Activated T-cell treated with anti-CD3 and anti-CD28 coated beads for 48 hours (primary cell): ENCODE measurements around the gene PIAS1.
"Not testable (repeated sequence)": the region's sequence is repeated elsewhere in the genome, so short reads cannot be mapped to it uniquely, and the experiment has no call there.

Source experiments
- DNase-seq: peaks from one replicate; pipeline ENCODE4 v3.0.0-alpha.2; 2020; ENCODE audit warnings: low read depth

Gene PIAS1

DNA sequence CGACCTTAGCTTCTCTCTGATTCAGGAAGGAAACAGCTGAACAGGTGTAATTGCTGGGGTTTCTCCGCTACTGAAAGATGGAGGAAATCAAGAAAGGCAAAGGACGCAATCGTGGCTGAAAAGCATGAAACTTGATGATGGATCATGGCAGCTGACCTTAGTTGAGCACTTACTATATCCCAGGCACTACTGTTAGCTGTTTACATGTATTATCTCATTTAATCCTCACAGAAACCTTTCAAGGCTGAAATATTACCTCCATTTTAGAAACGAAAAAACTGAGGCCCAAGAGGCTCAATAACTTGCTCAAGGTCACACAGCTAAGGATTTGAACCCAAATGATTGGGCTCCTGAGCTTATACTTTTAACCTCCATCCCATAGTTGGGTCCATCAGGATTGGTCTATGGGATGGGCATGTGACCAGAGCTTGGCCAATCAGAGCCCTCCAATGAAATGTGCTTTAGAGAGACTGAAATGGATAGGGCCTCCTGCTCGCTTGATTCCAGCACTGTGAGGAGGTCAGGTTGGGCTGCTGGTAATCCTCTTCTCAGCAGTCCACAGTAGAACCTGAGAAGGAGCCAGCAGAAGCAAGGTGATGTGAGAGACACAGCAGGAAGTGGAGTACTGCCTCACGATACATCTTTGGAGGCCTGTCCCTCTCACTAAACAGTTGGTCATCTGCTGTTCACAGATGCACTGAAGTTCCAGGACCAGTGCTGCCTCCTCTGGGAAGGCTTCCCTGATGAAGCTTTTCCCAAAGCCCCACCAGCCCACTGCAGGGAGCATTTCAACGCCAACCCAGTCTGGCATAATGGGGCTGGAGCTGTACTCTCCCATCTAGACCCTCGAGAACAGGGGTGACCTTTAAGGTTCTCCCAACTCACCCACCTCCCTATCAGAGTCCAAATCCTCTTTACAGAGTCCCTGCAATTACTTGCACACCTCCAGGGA, 165.0 kb downstream of the PIAS1 start:
- DNase-seq, result no peak

DNA sequence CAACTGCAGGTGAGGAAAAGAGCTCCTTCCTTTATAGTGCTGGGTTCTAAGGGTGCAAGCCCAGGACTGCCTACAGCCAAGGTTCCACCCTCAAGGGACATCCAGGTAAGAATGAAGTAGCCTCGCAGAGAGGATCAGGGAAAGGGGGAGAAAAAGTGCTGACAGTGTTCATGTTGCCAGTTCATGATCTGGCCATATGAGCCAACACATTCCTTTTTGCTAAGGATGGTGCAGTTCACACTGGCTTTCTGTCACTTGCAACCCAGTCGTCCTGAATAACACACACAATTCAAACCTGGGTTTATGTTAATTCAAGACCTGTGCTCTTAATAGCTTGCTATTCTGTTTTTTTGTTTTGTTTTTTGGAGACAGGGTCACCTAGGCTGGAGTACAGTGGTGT, 166.4 kb downstream of the PIAS1 start:
- no peak for DNase-seq

DNA sequence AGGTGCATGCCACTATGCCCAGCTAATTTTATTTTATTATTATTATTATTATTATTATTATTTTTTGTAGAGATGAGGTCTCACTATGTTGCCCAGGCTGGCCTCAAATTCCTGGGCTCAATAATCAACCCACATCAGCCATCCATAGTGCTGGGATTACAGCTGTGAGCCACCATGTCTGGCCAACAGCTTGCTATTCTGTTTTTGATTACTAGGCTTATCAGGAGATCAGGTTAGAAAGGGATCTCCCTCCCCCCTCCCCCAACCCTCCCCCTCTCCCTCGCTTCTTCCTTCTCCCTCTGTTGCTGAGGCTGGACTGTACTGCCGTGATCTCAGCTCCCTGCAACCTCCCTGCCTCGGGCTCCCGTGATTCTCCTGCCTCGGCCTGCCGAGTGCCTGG, 166.9 kb downstream of the PIAS1 start:
- DNase-seq, result no peak

DNA sequence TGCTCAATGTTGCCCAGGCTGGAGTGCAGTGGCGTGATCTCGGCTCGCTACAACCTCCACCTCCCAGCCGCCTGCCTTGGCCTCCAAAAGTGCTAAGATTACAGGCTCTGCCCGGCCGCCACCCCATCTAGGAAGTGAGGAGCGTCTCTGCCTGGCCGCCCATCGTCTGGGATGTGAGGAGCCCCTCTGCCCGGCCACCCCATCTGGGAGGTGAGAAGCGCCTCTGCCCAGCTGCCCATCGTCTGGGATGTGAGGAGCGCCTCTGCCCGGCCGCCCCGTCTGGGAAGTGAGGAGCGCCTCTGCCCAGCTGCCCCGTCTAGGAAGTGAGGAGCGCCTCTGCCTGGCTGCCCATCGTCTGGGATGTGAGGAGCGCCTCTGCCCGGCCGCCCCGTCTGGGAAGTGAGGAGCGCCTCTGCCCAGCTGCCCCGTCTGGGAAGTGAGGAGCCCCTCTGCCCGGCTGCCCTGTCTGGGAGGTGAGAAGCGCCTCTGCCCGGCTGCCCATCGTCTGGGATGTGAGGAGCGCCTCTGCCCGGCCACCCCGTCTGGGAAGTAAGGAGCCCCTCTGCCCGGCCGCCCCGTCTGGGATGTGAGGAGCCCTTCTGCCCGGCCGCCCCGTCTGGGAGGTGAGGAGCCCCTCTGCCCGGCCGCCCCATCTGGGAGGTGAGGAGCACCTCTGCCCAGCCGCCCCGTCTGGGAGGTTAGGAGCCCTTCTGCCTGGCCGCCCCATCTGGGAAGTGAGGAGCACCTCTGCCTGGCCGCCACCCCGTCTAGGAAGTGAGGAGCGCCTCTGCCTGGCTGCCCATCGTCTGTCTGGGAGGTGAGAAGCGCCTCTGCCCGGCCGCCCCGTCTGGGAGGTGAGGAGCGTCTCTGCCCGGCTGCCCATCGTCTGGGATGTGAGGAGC, 167.7 kb downstream of the PIAS1 start:
- DNase-seq, result not testable (repeated sequence)

DNA sequence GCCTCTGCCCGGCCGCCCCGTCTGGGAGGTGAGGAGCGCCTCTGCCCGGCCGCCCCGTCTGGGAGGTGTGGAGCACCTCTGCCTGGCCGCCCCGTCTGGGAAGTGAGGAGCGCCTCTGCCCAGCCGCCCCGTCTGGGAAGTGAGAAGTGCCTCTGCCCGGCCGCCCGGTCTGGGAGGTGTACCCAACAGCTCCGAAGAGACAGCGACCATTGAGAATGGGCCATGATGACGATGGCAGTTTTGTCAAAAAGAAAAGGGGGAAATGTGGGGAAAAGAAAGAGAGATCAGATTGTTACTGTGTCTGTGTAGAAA, 168.3 kb downstream of the PIAS1 start:
- DNase-seq, result not testable (repeated sequence)

DNA sequence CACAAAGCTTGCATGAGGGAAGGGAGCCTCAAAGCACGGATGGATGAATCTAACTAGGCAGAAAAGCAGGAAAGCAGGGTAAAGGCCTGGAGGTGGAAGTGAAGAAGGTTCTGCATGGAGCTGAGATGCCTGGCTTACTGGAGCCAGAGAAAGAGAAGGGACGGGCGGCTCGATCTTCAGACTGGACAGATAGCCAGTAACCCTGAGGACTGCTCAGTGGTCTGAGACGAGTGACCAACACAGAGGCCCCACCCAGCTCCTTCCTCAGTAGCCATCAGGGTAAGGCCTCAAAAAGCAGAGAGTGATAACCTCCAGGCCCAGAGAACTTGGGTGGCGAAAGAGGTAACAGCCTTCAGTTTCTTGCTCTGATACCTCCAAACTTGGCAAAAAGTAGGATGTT, 169.1 kb downstream of the PIAS1 start:
- DNase-seq, result no peak

DNA sequence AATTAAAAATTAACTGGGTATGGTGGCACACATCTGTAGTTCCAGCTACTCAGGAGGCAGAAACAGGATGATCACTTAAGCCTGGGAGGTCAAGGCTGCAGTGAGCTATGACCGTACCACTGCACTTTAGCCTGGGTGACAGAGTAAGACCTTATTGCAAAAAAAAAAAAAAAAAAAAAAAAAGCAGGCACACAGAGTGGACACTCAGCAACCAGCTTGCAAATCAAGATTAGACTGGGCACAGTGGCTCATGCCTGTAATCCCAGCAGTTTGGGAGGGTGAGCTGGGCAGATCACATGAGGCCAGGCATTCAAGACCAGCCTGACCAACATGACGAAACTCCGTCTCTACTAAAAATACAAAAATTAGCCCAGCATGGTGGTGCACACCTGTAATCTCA, 170.0 kb downstream of the PIAS1 start:
- DNase-seq, result no peak

DNA sequence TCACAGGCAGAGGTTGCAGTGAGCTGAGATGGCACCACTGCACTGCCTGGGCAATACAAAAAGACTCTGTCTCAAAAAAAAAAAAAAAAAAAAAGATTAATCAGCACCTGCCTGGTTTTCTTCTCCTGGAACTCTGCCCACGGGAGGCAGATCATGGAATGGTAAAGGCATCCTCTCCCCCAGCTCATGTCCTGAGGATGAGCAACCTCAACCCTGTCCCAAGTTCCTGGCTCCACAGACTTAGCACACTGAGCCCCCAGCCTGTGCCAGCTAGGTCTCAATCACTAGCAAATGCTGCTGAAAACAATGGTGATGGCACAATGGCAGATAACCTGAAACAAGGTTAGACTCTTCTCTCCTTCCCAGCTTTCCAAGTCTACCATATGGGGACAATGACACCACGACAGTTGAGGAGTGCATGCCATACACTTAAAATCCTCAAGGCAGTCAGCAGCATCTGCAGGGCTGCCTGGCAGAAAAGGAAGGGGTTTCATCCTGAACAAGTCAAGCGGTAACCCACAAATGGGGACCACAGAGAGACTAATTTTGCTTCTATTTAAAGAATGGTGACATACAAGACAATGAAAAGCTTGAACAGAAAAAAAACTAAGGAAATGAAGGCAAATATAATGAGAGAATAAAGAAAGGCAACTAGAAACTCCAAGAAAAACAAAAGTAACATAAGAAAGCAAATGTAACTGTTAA, 170.6 kb downstream of the PIAS1 start:
- DNase-seq, result no peak

DNA sequence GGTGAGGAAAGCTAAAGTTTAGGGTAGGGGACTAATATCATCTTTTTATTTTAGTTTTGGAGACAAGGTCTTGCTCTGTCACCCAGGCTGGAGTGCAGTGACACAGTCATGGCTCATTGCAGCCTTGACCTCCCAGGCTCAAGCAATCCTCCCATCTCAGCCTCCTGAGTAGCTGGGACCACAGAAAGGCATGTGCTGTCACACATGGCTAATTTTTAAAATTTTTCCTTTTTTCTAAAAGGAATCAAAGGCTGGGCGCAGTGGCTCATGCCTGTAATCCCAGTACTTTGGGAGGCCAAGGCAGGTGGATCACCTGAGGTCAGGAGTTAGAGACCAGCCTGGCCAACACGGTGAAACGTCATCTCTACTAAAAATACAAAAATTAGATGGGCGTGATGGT, 171.3 kb downstream of the PIAS1 start:
- not testable (repeated sequence) for DNase-seq

DNA sequence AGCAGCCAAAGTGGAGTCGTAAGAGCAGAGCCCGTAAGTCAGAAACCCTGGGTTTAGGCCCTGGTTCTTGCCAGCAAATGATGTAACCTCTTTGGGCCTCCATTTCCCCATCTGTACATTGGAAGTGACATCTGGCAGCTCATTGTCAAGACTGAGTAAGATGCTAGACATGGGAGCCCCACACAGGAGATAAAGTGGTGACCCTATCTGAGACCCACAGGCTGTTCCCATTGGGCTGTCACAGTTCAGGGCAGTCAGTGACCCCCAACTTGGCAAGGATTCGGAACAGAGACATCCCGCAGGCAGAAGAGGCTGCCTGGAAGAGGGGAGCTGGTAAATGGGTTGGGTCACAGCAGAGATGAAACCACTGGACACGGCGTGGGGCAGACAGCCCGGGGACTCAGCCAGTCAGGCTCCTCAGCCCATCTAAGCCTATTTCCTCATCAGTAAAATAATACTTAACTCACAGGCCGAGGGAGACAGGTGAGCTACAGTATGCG, 173.6 kb downstream of the PIAS1 start:
- no peak for DNase-seq

DNA sequence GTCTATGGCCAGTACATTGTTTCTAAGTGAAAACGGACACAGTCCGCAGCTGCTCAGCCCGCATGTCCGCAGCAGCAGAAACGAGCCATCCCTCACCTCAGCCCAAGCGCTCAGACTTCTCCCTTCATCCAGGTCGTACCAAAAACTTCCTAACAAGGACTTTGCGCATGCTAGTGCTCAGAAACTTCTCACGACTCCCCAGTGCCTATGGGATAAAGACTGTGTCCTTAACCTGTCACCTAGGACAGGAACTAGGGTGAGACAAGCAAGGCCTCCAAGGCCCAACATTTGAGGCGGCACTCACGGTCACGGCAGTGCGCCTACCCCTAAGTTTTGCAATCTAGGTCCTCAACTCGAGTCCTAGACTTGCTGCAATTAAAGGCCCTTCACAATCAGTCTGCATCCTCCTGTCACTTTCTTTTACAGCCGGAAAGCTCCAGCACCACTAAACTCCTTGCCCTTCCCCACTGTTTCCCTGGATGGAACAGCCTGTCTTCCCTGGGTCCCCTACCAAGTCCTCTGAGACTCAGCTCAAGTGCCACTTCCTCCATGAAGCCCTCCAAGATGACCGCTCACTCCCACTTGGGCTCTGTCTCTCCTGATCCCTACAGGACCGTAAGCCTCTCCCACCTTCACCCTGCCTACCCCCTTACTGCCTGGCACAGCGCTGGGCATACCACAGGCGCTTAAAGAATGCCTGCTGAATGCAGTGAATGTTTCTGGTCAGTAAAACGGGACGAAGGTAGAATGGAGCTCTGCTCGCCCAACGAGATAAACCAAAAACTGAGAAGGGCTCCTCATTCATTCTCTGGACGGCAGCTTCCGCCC, 174.2 kb downstream of the PIAS1 start:
- no peak for DNase-seq

DNA sequence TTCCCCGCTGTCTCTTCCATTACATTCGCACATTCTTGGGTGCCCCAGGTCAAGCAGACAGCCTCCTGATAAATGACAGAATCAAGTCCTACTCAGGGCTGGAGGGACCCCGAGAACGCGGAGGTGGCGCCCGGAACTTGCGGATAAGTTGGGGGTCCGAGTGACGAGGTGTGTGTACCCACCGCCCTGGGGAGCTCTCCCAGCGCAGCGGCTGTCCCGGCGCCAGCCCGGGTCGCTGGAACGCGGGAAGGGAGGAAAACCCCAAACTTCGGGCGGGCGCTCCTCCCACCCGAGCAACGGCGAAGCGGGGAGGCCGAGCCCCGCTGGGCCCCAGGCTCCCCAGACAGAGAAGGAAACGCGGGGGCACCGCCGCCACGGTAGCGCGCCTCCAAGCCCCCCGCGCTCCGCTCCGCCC, 174.9 kb downstream of the PIAS1 start:
- DNase-seq, result no peak

DNA sequence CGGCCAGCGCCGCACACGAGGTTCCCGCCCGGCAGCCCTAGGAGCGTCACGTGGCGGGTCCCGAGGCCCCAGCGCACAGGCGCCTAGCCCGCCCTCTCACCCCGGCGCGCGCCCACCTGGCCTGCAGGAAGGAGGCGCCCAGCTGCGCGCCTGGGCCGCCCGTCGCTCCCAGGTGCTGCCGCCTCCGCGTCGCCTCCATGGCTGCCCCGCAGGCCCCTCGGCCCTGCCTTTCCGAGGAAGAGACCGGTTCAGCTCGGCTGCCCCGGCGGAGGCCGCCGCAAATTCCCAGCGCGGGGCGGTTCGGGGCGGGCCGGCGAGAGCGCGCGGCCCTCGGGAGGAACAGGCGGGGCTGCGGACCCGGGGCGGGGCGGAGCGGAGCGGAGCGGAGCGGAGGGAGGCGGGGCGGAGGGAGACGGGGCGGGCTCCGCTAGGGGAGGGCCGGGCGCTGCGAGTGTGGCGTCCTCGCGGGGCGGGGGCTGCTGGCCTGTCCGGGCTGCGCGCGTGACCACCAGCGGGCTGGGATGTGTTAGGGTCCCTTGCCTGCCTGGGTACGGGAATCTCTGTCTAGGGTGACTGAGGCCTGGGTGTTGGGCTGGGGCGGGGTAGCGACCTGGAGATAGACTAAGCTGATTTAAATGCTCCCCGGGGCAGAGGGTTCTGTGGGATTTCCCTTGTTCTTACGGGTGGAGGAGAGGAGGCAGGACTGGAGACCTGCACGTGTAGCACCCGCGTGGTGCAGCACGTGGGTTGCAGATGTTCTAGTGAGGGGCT, 175.5 kb downstream of the PIAS1 start, which contains the start of gene CLN6:
Gene CLN6, minus strand, starts transcription at position 343 of the 771 bp plus-strand sequence. Its CDS starts 144 bp downstream, at position 199.
- peak; percentile 81 for DNase-seq

DNA sequence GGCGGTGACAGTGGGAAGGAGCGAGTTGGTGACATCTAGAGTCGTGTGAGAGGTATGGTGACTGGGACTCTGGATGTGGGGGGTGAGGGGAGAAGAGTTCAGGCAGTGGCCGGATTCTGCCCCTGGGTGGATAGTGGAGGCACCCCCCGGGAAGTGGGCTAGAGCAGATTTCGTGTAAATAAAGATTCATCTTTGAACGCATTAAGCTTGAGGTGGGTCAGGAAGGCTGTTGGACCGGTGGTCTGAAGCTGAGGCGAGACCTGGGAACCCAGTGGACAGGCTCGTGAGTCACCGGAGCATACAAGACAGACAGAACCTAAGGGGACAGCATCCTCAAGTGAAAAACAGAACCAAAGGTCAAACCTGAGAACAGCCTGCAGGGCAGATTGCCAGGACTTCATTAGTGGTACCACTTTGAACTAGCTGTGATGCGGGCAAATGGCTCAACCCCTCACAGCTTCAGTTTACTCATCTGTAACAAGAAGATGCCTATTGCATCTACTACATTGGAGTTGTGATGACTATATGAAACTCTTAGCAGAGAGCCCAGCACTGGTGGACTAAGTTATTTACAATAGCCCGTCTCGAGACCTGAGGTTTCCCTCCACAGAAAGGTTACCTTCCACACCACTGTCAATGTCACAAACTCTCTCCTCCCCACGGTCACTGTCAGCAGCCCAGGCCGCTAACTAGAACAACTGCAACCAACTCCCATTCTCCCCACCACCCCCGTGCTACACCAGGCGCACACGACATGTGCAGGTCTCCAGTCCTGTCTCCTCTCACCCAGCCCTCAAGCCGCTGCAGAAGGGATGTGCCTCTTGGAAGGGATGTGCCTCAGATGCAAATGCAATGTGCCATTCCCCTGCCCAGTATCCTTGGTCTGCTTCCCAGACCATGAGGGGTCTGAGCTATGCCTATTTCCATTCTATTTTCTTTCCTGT, 176.3 kb downstream of the PIAS1 start:
- DNase-seq, result no peak

DNA sequence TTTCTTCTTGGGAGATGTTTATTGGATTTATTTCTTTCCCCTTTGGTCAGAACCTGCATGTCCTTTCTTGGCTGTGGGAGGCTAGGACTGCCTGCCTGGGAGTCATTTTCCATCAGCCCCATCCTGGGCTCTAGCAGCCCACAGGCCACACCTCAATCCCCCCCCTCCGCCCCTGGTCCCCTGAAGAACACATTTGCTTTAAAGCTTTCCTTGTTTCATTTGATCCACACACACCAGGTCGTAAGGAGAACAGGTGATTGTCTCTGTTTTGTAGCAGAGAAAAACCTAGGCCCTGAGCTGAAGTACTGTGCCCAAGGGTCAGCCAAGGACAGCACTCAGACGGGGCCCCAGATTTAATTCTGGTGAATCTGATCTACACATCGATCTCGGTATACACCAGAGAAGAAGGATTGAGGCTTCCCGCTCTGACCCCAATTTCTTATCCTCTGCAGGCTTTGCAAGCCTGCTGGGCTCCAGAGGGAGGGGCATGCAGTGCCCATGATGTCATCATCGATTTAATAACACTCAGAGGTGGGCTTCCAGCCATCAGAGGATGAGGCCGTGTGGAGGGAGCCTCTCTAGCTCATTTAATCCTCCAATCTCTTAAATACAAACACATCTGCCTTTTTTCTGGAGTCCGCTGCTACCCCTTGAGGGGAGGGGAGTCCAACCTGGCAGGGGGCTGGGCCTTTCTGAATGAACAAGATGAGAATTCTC, 177.1 kb downstream of the PIAS1 start:
- DNase-seq, result no peak

DNA sequence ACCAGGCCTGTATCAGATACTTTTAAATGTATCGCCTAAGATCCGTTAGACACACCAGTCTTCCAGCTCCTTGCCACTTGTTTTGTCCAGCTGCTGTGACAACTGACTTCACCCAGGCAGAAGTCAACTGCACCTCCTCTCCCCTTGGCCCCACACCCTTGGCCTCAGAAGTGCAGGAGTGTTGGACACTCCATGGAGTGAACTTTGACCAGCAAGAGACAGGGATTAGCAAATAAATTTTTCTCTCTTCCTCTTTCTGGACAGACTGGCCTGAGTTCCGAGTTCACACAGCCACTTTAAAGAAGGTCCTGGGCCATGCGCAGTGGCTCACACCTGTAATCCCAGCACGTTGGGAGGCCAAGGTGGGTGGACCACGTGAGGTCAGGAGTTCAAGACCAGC, 178.3 kb downstream of the PIAS1 start:
- no peak for DNase-seq

DNA sequence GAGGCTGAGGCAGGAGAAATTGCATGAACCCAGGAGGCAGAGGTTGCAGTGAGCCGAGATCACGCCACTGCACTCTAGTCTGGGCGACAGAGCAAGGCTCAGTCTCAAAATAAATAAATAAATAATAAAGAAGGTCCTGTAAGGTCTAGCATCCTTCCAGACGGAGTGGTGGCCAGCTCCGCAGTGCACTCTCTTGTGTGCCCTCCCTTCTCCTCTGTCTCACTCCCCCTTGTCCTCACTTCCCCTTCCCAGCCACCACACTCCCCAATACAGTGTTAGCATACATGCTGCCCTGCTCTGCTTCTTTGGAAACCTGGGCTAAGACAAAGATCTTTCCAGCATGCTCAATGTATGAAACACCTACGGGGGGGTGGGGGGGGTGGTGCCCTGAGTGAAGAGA, 178.8 kb downstream of the PIAS1 start:
- DNase-seq, result no peak

DNA sequence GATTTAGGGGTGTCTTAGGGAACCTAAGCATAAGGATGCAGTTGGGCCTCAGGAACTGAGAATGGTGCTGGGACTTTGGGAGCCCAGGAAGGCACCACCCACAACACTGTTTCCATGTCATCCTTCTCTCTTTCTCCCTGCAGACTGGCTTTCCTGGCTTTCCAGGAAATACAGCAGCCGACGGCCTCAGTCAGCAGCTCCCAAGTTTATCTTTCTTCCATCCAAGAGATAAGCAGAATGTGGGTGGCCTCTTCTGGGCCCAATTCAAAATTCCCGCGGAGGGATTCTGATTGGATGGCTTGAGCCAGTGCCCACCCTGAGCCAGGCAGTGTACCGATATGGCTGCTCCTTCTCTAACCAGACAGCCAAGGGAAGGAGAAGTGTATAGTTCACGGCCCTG, 179.9 kb downstream of the PIAS1 start:
- DNase-seq, result no peak

DNA sequence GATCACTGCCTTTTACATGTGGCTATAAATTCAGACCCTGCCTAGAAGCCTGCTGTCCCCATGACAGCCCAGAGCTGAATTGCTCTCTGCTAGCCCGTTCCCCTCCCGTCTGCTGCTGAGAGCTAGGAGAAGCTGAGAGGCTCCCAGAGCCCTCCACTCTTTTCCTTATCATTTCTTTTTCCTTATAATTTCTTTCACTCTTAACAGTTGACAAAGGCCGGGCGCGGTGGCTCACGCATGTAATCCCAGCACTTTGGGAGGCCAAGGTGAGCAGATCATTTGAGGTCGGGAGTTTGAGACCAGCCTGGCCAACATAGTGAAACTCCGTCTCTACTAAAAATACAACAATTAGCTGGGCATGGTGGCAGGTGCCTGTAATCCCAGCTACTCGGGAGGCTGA, 180.4 kb downstream of the PIAS1 start:
- not testable (repeated sequence) for DNase-seq
